CD8-positive, alpha-beta memory T cell (primary cell): ENCODE measurements around the gene TAF7L. TPM values are rescaled to one million over a fixed set of nuclear protein-coding genes. Genes with fewer than 3 reads are reported as not detected.
"Not testable (repeated sequence)": the region's sequence is repeated elsewhere in the genome, so short reads cannot be mapped to it uniquely, and the experiment has no call there.

Experiments
- CTCF ChIA-PET: fragments of 350-600 bp; sonication (Branson Sonifier 250); formaldehyde crosslinking; loops from one replicate; lab custom pipeline; 2021; ENCODE audit warnings: antibody characterized with exemption; lab: Charles Lee
- POLR2A ChIA-PET: fragments of 350-600 bp; sonication (Branson Sonifier 250); formaldehyde crosslinking; loops from one replicate; lab custom pipeline; 2021; ENCODE audit warnings: antibody characterized with exemption; lab: Charles Lee
- DNase-seq, 5 donors: peaks; one replicate each; pipeline versions ENCODE4 v3.0.0 to v3.0.0-alpha.2; 2020 to 2022; ENCODE audit warnings: mixed read lengths in 1 of 5
- H3K27ac ChIP-seq: one replicate; pipeline ENCODE4 v1.7.0; 2013; ENCODE audit warnings: low read depth, mild to moderate bottlenecking, low read length, moderate library complexity
- H3K27me3 ChIP-seq: 2 replicates; pipeline ENCODE4 v1.7.0; 2013; ENCODE audit warnings: low read length, mild to moderate bottlenecking; ENCODE audit not compliant: insufficient read depth, poor library complexity, severe bottlenecking
- H3K36me3 ChIP-seq: 2 replicates; pipeline ENCODE4 v1.7.0; 2013; ENCODE audit warnings: mild to moderate bottlenecking, low read length, moderate library complexity; ENCODE audit not compliant: insufficient read depth
- H3K4me1 ChIP-seq: 2 replicates; pipeline ENCODE4 v1.7.0; 2013; ENCODE audit warnings: mild to moderate bottlenecking, low read length, moderate library complexity; ENCODE audit not compliant: insufficient read depth
- H3K4me3 ChIP-seq: 2 replicates; pipeline ENCODE4 v1.7.0; 2013; ENCODE audit warnings: mild to moderate bottlenecking, low read length
- H3K9me3 ChIP-seq: 2 replicates; pipeline ENCODE4 v1.7.0; 2013; ENCODE audit warnings: mild to moderate bottlenecking, low read length
- H3K27ac Mint-ChIP-seq, 8 donors: one replicate each; pipeline ENCODE4 v1.8.0; 2020 to 2021; ENCODE audit warnings: mixed read lengths in 8 of 8, mild to moderate bottlenecking in 6 of 8, inconsistent platforms in 3 of 8, moderate library complexity in 3 of 8
- H3K27me3 Mint-ChIP-seq, 2 donors: one replicate each; pipeline ENCODE4 v1.8.0; 2020 to 2021; ENCODE audit warnings: mixed read lengths in 2 of 2, mild to moderate bottlenecking in 1 of 2, moderate library complexity in 1 of 2
- H3K36me3 Mint-ChIP-seq, 3 donors: one replicate each; pipeline ENCODE4 v1.8.0; 2020 to 2021; ENCODE audit warnings: mixed read lengths in 3 of 3, inconsistent platforms in 1 of 3, mild to moderate bottlenecking in 1 of 3
- H3K4me1 Mint-ChIP-seq, 3 donors: one replicate each; pipeline ENCODE4 v1.8.0; 2020 to 2021; ENCODE audit warnings: mixed read lengths in 3 of 3, inconsistent platforms in 1 of 3, mild to moderate bottlenecking in 1 of 3
- H3K4me3 Mint-ChIP-seq, 7 donors: one replicate each; pipeline ENCODE4 v1.8.0; 2020 to 2021; ENCODE audit warnings: mixed read lengths in 7 of 7, mild to moderate bottlenecking in 6 of 7, moderate library complexity in 4 of 7, inconsistent platforms in 2 of 7
- H3K9me3 Mint-ChIP-seq, 5 donors: one replicate each; pipeline ENCODE4 v1.8.0; 2020 to 2022; ENCODE audit warnings: mixed read lengths in 5 of 5, mild to moderate bottlenecking in 3 of 5, moderate library complexity in 2 of 5, inconsistent platforms in 1 of 5
- polyA plus RNA-seq: library from polyadenylated mRNA; unstranded; fragments of 300-500 nt; fragmentation: Illumina TruSeq; gene quantifications from one replicate; pipeline ENCODE4 v1.2.3, GENCODE V29; 2021
- total RNA-seq, 2 experiments: library from RNA; stranded (reverse); gene quantifications; one replicate each; pipeline ENCODE4 v1.2.3, GENCODE V29; 2021

The TAF7L gene, protein sequence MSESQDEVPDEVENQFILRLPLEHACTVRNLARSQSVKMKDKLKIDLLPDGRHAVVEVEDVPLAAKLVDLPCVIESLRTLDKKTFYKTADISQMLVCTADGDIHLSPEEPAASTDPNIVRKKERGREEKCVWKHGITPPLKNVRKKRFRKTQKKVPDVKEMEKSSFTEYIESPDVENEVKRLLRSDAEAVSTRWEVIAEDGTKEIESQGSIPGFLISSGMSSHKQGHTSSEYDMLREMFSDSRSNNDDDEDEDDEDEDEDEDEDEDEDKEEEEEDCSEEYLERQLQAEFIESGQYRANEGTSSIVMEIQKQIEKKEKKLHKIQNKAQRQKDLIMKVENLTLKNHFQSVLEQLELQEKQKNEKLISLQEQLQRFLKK
- total RNA-seq (not detected), polyA plus RNA-seq (not detected)

DNA sequence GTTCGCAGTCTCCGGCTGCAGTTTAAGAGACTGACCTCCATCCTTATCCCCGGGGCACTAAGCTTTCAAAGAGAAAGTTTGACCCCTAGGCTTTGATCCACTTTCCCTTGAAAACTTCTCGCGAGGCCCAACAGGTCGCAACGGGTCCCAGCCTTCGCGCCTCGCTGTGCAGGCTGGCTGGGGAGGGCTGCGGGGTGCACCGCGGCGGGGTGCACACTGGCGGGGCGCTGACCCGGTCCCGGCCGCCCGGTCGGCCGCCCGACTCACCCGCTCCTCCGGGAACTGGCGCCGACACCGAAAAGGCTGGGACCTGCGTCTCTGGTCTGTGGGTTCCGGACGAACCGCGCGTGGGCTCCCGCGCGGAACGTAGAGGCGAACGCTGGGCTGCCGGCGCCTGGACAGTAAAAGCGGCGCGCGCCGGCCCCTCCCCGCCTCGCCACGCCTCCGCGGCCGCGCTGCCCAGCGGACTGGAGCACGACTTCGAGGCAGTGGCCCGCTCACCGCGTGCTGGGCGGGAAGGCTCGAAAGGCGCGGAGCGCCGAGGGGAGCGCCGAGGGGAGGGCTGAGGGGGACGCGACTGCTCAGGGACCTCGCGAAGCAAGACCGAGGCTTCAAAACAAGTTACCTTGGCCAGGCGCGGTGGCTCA lies at the start of gene TAF7L:
Gene TAF7L, minus strand, starts transcription at position 378 of the 647 bp plus-strand sequence. CDS start 3,791 bp downstream, outside the sequence.
- Histone ChIP-seq H3K9me3 (no peaks in the 10 kb centered on the region), H3K36me3 (no peaks in the 10 kb centered on the region), H3K27me3 (no peaks in the 10 kb centered on the region), H3K4me1 (no peaks in the 10 kb centered on the region), H3K4me3 (no peak within 1 kb of the TSS), H3K27ac (no peak within 1 kb of the TSS)
- no peak within 1 kb of the TSS for H3K4me3 Mint-ChIP-seq
- no peaks in the 10 kb centered on the region for H3K4me1 Mint-ChIP-seq
- no peak within 1 kb of the TSS for H3K27ac Mint-ChIP-seq
- no peak for DNase-seq
- H3K36me3 Mint-ChIP-seq: no peaks in the 10 kb centered on the region
- ChIA-PET POLR2A (no interaction called here), CTCF (no interaction called here)
- no peaks in the 10 kb centered on the region for H3K9me3 Mint-ChIP-seq
- peaks cover 2 to 3% of the 10 kb centered on the region in 2 donors for H3K27me3 Mint-ChIP-seq

DNA sequence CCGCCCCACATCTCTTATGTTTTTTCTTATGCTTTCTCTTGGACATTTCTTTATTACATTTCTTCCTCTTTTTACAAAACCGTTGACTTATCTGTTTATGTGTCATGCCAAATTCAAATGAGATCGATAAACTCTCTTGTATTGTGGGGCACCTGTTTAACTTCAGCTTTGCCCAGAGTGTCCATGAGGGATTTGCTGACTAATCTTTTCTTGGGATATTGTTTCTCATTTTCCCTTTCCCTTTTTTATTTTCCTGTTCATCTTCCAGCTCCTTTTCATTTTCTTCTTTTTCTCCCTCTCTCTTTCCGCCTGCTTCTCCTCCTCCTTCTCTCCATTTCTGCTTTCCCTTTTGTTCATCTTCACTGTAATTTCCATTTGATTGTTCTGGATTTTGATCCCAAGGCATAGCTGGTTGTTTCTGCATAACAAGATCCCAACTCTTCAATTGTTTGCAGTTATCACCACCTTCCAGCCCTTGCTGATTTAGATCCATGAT lies 46.7 kb upstream of the TAF7L start:
- DNase-seq: no peak
- no peaks in the 10 kb centered on the region for H3K27me3 ChIP-seq
- Mint-ChIP-seq H3K4me3 (no peak overlapping the region), H3K9me3 (peaks cover 0 to 2% (median 0%) of the 10 kb centered on the region in 5 donors), H3K27me3 (peaks cover 0 to 2% of the 10 kb centered on the region in 2 donors), H3K27ac (no peak overlapping the region), H3K4me1 (no peaks in the 10 kb centered on the region), H3K36me3 (peaks cover 0 to 1% (median 0%) of the 10 kb centered on the region in 3 donors)
- POLR2A ChIA-PET: no interaction called here
- no peaks in the 10 kb centered on the region for H3K36me3 ChIP-seq
- H3K27ac ChIP-seq: no peak overlapping the region
- no peaks in the 10 kb centered on the region for H3K4me1 ChIP-seq
- H3K9me3 ChIP-seq: no peaks in the 10 kb centered on the region
- no peak overlapping the region for H3K4me3 ChIP-seq
- CTCF ChIA-PET: no interaction called here

DNA sequence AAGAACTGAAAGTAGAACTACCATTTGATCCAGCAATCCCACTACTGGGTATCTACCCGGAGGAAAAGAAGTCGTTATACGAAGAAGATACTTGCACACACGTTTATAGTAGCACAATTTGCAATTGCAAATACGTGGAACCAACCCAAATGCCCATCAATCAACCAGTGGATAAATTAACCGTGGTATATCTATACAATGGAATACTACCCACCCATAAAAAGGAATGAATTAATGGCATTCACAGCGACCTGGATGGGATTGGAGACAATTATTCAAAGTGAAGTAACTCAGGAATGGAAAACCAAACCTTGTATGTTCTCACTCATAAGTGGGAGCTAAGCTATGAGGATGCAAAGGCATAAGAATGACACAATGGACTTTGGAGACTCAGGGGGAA lies 43.2 kb upstream of the TAF7L start:
- H3K36me3 ChIP-seq, H3K4me3 Mint-ChIP-seq, H3K4me3 ChIP-seq, CTCF ChIA-PET, H3K4me1 ChIP-seq, H3K27ac ChIP-seq, H3K27me3 Mint-ChIP-seq, H3K27ac Mint-ChIP-seq, H3K36me3 Mint-ChIP-seq, DNase-seq, H3K9me3 ChIP-seq, H3K27me3 ChIP-seq, H3K9me3 Mint-ChIP-seq, H3K4me1 Mint-ChIP-seq, POLR2A ChIA-PET: not testable (repeated sequence)

DNA sequence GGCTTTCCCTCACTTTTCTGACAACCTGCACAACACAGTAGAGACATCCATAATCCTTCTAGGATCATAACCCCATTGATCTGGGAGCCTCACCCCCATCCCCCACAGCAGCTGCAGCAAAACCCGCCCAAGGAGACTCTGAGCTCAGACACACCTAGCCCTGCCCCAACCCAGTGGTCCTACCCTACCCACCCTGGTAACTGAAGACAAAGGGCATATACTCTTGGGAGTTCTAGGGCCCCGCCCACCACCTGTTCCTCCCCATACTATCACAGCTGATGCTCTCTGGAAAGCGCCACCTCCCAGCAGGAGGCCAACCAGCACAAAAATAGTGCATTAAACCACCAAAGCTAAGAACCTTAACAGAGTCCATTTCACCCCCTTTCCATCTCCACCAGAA lies 35.5 kb upstream of the TAF7L start:
- CTCF ChIA-PET, H3K9me3 ChIP-seq, H3K27me3 Mint-ChIP-seq, H3K27ac Mint-ChIP-seq, H3K4me3 Mint-ChIP-seq, H3K4me1 ChIP-seq, DNase-seq, H3K36me3 ChIP-seq, H3K4me3 ChIP-seq, H3K4me1 Mint-ChIP-seq, H3K27me3 ChIP-seq, H3K9me3 Mint-ChIP-seq, H3K36me3 Mint-ChIP-seq, POLR2A ChIA-PET, H3K27ac ChIP-seq: not testable (repeated sequence)

DNA sequence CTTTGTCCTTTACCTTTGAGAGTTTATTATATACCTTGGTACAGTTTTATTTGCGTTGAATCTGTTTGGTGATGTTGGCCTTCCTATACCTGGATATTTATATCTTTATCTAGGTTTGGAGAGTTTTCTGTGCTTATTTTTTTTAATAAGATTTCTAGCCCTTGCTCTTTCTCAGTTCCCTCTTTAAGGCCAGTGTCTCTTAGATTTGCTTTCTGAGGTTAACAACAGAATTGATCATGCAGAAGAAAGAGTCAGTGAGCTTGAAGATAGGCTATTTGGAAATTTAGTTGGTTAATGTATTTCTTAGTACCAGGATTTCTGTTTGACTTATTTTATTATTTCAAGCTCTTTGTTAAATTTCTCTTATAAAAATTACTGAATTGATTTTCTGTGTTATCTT lies 12.7 kb upstream of the TAF7L start:
- Mint-ChIP-seq H3K27ac (no peak overlapping the region), H3K9me3 (peaks cover 0 to 3% (median 0%) of the 10 kb centered on the region in 5 donors), H3K36me3 (no peaks in the 10 kb centered on the region), H3K27me3 (peaks cover 3 to 4% of the 10 kb centered on the region in 2 donors), H3K4me1 (no peaks in the 10 kb centered on the region), H3K4me3 (no peak overlapping the region)
- no peak for DNase-seq
- POLR2A ChIA-PET: no interaction called here
- H3K27me3 ChIP-seq: no peaks in the 10 kb centered on the region
- no peaks in the 10 kb centered on the region for H3K4me1 ChIP-seq
- CTCF ChIA-PET: no interaction called here
- H3K27ac ChIP-seq: no peak overlapping the region
- no peaks in the 10 kb centered on the region for H3K9me3 ChIP-seq
- no peaks in the 10 kb centered on the region for H3K36me3 ChIP-seq
- no peak overlapping the region for H3K4me3 ChIP-seq

DNA sequence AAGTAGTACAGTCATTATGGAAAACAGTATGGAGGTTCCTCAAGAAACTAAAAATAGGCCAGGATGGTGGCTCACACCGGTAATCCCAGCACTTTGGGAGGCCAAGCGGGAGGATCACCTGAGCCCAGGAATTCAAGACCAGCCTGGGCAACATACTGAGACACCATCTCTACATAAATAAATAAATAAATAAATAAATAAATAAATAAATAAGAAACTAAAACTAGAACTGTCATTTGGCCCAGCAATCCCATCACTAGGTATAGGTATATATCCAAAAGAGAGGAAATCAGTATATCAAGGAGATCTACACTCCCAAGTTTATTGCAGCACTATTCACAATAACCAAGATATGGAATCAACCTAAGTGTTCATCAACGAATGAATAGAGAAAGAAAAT lies 4.5 kb upstream of the TAF7L start:
- H3K4me1 ChIP-seq, H3K36me3 Mint-ChIP-seq, H3K9me3 Mint-ChIP-seq, CTCF ChIA-PET, H3K27me3 Mint-ChIP-seq, H3K36me3 ChIP-seq, POLR2A ChIA-PET, H3K27ac Mint-ChIP-seq, H3K9me3 ChIP-seq, DNase-seq, H3K4me3 ChIP-seq, H3K27me3 ChIP-seq, H3K27ac ChIP-seq, H3K4me3 Mint-ChIP-seq, H3K4me1 Mint-ChIP-seq: not testable (repeated sequence)

DNA sequence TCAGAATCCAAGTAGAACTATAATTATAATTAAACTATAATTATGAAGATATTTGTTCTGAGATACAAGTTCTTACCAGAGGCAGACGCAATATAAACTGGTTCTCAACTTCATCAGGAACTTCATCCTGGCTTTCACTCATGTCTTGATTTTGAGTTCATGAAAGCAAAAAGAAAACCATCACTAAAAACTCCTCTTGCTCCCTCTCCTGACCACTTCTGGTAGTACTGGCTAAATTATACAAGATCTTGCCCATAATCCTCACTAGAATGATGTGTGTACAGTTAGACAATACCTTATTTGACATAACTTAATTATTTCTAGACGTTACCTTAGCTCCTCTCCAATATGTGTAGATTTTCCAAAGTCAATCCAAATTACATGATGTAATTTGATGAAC lies 3.7 kb downstream of the TAF7L start:
- peak in 2 of 5 donors; percentile 1 to 10 for DNase-seq
- H3K4me1 ChIP-seq: no peaks in the 10 kb centered on the region
- no peaks in the 10 kb centered on the region for H3K27me3 ChIP-seq
- Mint-ChIP-seq H3K27ac (peak overlapping the region in 1 of 8 donors; percentile 5), H3K9me3 (no peaks in the 10 kb centered on the region), H3K36me3 (no peaks in the 10 kb centered on the region), H3K27me3 (peaks cover 2% of the 10 kb centered on the region in 2 donors), H3K4me3 (no peak overlapping the region), H3K4me1 (no peaks in the 10 kb centered on the region)
- H3K4me3 ChIP-seq: no peak overlapping the region
- POLR2A ChIA-PET: interaction anchor here (0.7 kb wide), 1 partner anchor 355 kb away, joined by 4 read pairs; no protein-coding TSS in a partner anchor
- CTCF ChIA-PET: no interaction called here
- no peaks in the 10 kb centered on the region for H3K36me3 ChIP-seq
- H3K27ac ChIP-seq: no peak overlapping the region
- H3K9me3 ChIP-seq: no peaks in the 10 kb centered on the region

DNA sequence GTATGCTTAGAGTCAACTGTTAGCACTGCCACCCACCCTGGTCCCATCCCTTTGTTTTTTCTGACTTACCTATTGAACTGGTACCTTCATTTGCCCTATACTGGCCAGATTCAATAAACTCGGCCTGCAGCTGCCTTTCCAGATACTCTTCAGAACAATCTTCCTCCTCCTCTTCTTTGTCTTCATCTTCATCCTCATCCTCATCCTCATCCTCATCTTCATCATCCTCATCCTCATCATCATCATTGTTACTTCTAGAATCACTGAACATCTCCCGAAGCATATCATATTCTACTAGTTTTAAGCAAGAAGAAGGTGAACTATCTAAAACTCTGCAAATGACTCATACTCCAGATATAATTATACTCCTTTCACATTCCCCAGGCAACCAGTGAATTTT lies 14.9 kb downstream of the TAF7L start:
- ChIA-PET POLR2A (no interaction called here), CTCF (no interaction called here)
- no peaks in the 10 kb centered on the region for H3K4me1 ChIP-seq
- no peaks in the 10 kb centered on the region for H3K9me3 ChIP-seq
- Mint-ChIP-seq H3K27ac (no peak overlapping the region), H3K4me3 (no peak overlapping the region), H3K27me3 (no peaks in the 10 kb centered on the region), H3K4me1 (no peaks in the 10 kb centered on the region), H3K36me3 (no peaks in the 10 kb centered on the region), H3K9me3 (no peaks in the 10 kb centered on the region)
- no peak overlapping the region for H3K4me3 ChIP-seq
- H3K27ac ChIP-seq: no peak overlapping the region
- no peak for DNase-seq
- no peaks in the 10 kb centered on the region for H3K27me3 ChIP-seq
- no peaks in the 10 kb centered on the region for H3K36me3 ChIP-seq
